ENCODE results near the gene SLC39A6.

DNA sequence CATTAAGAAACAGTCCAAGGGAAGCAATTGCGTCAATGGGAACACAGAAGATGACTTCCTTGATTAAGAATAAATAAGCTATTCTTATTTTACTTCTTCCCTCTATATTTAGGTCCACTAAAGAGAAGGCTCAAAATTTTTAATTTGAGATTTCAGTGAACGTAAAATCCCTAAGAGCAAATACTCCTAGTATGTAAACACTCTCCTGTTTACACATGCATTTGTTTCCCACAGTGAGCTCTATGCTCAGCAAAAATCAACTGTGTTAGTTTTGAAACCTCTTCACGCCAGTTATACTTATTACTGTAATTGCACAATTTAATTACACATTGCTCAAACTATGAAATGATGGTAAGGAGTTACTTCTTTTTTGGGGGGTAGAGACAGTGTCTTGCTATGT, 8.8 kb downstream of the SLC39A6 start:
- TF ChIP-seq POLR2A (IDR thresholded peaks at IDR 0.05), result no peak
- TF ChIP-seq, protein P1, sequence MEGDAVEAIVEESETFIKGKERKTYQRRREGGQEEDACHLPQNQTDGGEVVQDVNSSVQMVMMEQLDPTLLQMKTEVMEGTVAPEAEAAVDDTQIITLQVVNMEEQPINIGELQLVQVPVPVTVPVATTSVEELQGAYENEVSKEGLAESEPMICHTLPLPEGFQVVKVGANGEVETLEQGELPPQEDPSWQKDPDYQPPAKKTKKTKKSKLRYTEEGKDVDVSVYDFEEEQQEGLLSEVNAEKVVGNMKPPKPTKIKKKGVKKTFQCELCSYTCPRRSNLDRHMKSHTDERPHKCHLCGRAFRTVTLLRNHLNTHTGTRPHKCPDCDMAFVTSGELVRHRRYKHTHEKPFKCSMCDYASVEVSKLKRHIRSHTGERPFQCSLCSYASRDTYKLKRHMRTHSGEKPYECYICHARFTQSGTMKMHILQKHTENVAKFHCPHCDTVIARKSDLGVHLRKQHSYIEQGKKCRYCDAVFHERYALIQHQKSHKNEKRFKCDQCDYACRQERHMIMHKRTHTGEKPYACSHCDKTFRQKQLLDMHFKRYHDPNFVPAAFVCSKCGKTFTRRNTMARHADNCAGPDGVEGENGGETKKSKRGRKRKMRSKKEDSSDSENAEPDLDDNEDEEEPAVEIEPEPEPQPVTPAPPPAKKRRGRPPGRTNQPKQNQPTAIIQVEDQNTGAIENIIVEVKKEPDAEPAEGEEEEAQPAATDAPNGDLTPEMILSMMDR (IDR thresholded peaks at IDR 0.05), result no peak
